Prostate gland (tissue), 2 donors: ENCODE measurements around the gene BCR. TPM values are rescaled to one million over a fixed set of nuclear protein-coding genes. Genes with fewer than 3 reads are reported as not detected.

Source experiments
- DNase-seq: peaks from one replicate; pipeline ENCODE4 v3.0.0-alpha.2; 2019; ENCODE audit warnings: low spot score
- H3K27ac ChIP-seq, 2 donors: fragments of 200-600 bp; sonication (generic); 2 replicates each; pipeline ENCODE4 v1.5.1; 2017 to 2019
- H3K27me3 ChIP-seq: fragments of 200-600 bp; sonication (generic); replicated peaks from 2 replicates; pipeline ENCODE4 v1.5.1; 2019; ENCODE audit not compliant: insufficient read depth
- H3K36me3 ChIP-seq, 2 donors: fragments of 200-600 bp; sonication (generic); 1 replicate in 1 of 2; 2 replicates in 1 of 2; pipeline versions ENCODE4 v1.5.1 to v1.8.1; 2017 to 2019
- H3K4me1 ChIP-seq: fragments of 200-600 bp; sonication (generic); replicated peaks from 2 replicates; pipeline ENCODE4 v1.5.1; 2019
- H3K4me3 ChIP-seq, 2 donors: fragments of 200-600 bp; sonication (generic); 2 replicates each; pipeline ENCODE4 v1.5.1; 2017 to 2019
- H3K9me3 ChIP-seq: fragments of 200-600 bp; sonication (generic); 2 replicates; pipeline ENCODE4 v1.5.1; 2017
- CTCF ChIP-seq, 4 experiments: fragments of 200-600 bp in 2 of 4; fragments of 450-650 bp in 2 of 4; sonication (generic) in 2 of 4; IDR thresholded peaks; 1 replicate in 3 of 4; 2 replicates in 1 of 4; pipeline ENCODE4 v1.5.1; 2016 to 2019; ENCODE audit warnings: antibody characterized with exemption in 4 of 4, mild to moderate bottlenecking in 2 of 4, moderate library complexity in 2 of 4
- POLR2A ChIP-seq: fragments of 450-650 bp; IDR thresholded peaks from one replicate; pipeline ENCODE4 v1.6.1; 2016; ENCODE audit warnings: antibody characterized with exemption, mild to moderate bottlenecking
- POLR2AphosphoS5 ChIP-seq: sonication (generic); formaldehyde crosslinking; IDR thresholded peaks from one replicate; pipeline ENCODE4 v1.6.1; 2017; ENCODE audit warnings: antibody characterized with exemption
- WGBS: methylation state at CpG from one replicate; pipeline ENCODE4 v1.1.5; 2018; 5-methylcytosine and 5-hydroxymethylcytosine counted together
- intact Hi-C: fragments of 100-400 bp; cut with DNase I; formaldehyde crosslinking; loops from one replicate; pipeline ENCODE4 v1.14.2; 2022
- total RNA-seq, 2 donors: library from RNA; depleted of rRNA; stranded (reverse); fragments of >200 nt; gene quantifications; one replicate each; pipeline ENCODE4 v1.1.0, GENCODE V29; 2016

The BCR gene
- total RNA-seq, 2 donors from 2014 or later = 32.7 to 88.8 TPM

GRCh38 chr22:23236026-23236425 is 55.7 kb downstream of the BCR start:
- H3K27ac ChIP-seq = no peak overlapping the region
- H3K4me3 ChIP-seq = no peak overlapping the region
- 91% methylated on average over 3 of the region's 3 CpGs for WGBS
- H3K27me3 ChIP-seq = no peaks in the 10 kb centered on the region
- no peaks in the 10 kb centered on the region for H3K36me3 ChIP-seq
- H3K9me3 ChIP-seq = no peaks in the 10 kb centered on the region
- no peaks in the 10 kb centered on the region for H3K4me1 ChIP-seq
- TF ChIP-seq POLR2AphosphoS5 (no peak), CTCF (IDR thresholded peaks at IDR 0.05) (no peak), POLR2A (no peak)
- intact Hi-C loops = no loop called here
- DNase-seq = no peak

- 49% methylated on average over 14 of the region's 14 CpGs for whole genome bisulfite sequencing
Observed at GRCh38 chr22:23236440-23237184, 56.3 kb downstream of the BCR start.

GRCh38 chr22:23237201-23237798 is 57.0 kb downstream of the BCR start:
- DNase-seq = no peak

More at GRCh38 chr22:23236440-23237184, 56.3 kb downstream of the BCR start:
- no peak for TF ChIP-seq POLR2A
- TF ChIP-seq CTCF (IDR thresholded peaks at IDR 0.05) = no peak
- Histone ChIP-seq H3K27me3 (no peaks in the 10 kb centered on the region), H3K27ac (no peak overlapping the region), H3K36me3 (no peaks in the 10 kb centered on the region), H3K9me3 (no peaks in the 10 kb centered on the region), H3K4me3 (no peak overlapping the region), H3K4me1 (no peaks in the 10 kb centered on the region)
- no peak for DNase-seq
- intact Hi-C loops = no loop called here

GRCh38 chr22:23237841-23238240 is 57.5 kb downstream of the BCR start:
- WGBS = 88% methylated on average over 10 of the region's 10 CpGs
- TF ChIP-seq CTCF (IDR thresholded peaks at IDR 0.05) (no peak), POLR2AphosphoS5 (no peak), POLR2A (no peak)
- Histone ChIP-seq H3K27me3 (no peaks in the 10 kb centered on the region), H3K9me3 (no peaks in the 10 kb centered on the region), H3K4me3 (no peak overlapping the region), H3K4me1 (no peaks in the 10 kb centered on the region), H3K27ac (no peak overlapping the region), H3K36me3 (no peaks in the 10 kb centered on the region)
- intact Hi-C loops = no loop called here
- DNase-seq = no peak

More at GRCh38 chr22:23237201-23237798, 57.0 kb downstream of the BCR start:
- intact Hi-C loops = no loop called here
- Histone ChIP-seq H3K4me3 (no peak overlapping the region), H3K4me1 (no peaks in the 10 kb centered on the region), H3K36me3 (no peaks in the 10 kb centered on the region), H3K9me3 (no peaks in the 10 kb centered on the region), H3K27ac (no peak overlapping the region), H3K27me3 (no peaks in the 10 kb centered on the region)
- TF ChIP-seq POLR2A = no peak
- TF ChIP-seq CTCF (IDR thresholded peaks at IDR 0.05) = no peak
- peak; percentile 7 for TF ChIP-seq POLR2AphosphoS5
- WGBS = 38% methylated on average over 16 of the region's 16 CpGs

GRCh38 chr22:23238707-23239106 is 58.4 kb downstream of the BCR start:
- H3K4me1 ChIP-seq = no peaks in the 10 kb centered on the region
- TF ChIP-seq CTCF (IDR thresholded peaks at IDR 0.05) = no peak
- no peak for TF ChIP-seq POLR2AphosphoS5
- TF ChIP-seq POLR2A = no peak
- intact Hi-C loops = no loop called here
- no peak overlapping the region for H3K27ac ChIP-seq
- H3K9me3 ChIP-seq = no peaks in the 10 kb centered on the region
- H3K4me3 ChIP-seq = no peak overlapping the region
- no peaks in the 10 kb centered on the region for H3K36me3 ChIP-seq
- DNase-seq = no peak
- no peaks in the 10 kb centered on the region for H3K27me3 ChIP-seq
- WGBS = 96% methylated on average over 9 of the region's 9 CpGs
